C4-2B (cell line): ENCODE results near the gene MAP2.

Source experiments
- CTCF ChIP-seq: fragments of 450-650 bp; conservative IDR thresholded peaks from 2 replicates; pipeline ENCODE4 v1.5.1; 2017; ENCODE audit warnings: mild to moderate bottlenecking
- ZFX ChIP-seq: fragments of 450-650 bp; IDR thresholded peaks from 2 replicates; pipeline ENCODE4 v1.6.1; 2017

DNA sequence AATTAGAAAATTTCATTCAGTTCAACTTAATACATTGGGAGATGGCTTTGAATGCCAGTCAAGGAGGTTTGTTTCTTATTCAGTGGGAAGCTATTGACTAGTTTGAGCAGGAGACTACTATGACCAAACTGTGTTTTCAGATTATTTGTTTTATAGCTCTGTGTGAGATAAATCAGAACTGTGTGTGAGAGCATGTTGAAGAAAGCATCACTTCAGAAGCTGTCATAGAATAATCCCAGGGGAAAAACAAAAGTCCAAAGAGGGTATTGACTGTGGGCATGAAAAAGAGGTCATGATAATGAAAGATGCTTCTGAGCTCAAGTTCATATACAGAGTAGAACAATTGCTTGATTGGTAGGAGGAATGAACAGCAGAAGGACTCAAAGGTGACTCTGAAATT lies 160.6 kb downstream of the MAP2 start:
- TF ChIP-seq CTCF, result no peak
- no peak for TF ChIP-seq ZFX
